Measurements from ENCODE around the gene HAUS6.

DNA sequence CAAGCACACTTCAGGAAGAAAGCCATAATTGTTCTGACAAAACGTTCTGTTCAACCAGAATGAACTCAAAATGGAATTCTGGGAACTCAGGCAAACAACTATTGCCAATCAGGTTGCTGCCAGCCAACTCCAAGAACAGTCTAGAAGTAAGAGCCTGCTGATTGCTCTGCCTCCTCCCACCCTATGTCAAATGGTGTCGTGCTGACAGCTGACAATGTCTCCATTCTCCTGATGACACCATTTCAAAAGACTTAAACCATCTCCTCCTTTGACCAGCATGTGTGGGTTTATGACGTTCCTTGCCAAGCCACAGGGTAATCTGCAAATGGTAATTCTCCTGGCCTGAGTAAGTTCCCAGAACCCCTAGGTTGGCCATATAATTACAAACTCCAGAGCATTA, 46.5 kb upstream of the HAUS6 start:
- TF ChIP-seq CTCF (optimal IDR thresholded peaks at IDR 0.05 in 1 of 3, IDR thresholded peaks at IDR 0.05 in 1 of 3, conservative IDR thresholded peaks at IDR 0.05 in 1 of 3; ENCODE audit: extremely low read depth in 1 of 3, insufficient read depth in 2 of 3, low read length in 3 of 3): no peak
- no peak for TF ChIP-seq EZH2 (IDR thresholded peaks at IDR 0.05; ENCODE audit: low read length)

All from keratinocyte (primary cell).